Fibroblast of lung (primary cell): ENCODE results near the gene ALG12. TPM values are rescaled to one million over a fixed set of nuclear protein-coding genes. Genes with fewer than 3 reads are reported as not detected.

Experiments
- DNase-seq, 2 donors: peaks; one replicate each; pipeline versions ENCODE4 v3.0.0 to v3.0.0-alpha.2; 2010; ENCODE audit warnings: low read depth in 2 of 2
- H2AFZ ChIP-seq: 2 replicates; pipeline ENCODE4 v1.5.1; 2012; ENCODE audit warnings: low read length, control low read depth, inconsistent platforms
- H3K27ac ChIP-seq: 2 replicates; pipeline ENCODE4 v1.5.1; 2011; ENCODE audit warnings: low read length, control low read depth; ENCODE audit not compliant: insufficient read depth
- H3K27me3 ChIP-seq: 2 replicates; pipeline ENCODE4 v1.5.1; 2011; ENCODE audit warnings: mild to moderate bottlenecking, low read length; ENCODE audit not compliant: control insufficient read depth, insufficient read depth
- H3K36me3 ChIP-seq: 2 replicates; pipeline ENCODE4 v1.5.1; 2011; ENCODE audit warnings: low read length; ENCODE audit not compliant: control insufficient read depth, insufficient read depth
- H3K4me1 ChIP-seq: 2 replicates; pipeline ENCODE4 v1.5.1; 2011; ENCODE audit warnings: low read length; ENCODE audit not compliant: control insufficient read depth, insufficient read depth; ENCODE audit errors: extremely low read depth
- H3K4me2 ChIP-seq: 2 replicates; pipeline ENCODE4 v1.5.1; 2011; ENCODE audit warnings: low read length, control low read depth; ENCODE audit not compliant: insufficient read depth; ENCODE audit errors: extremely low read depth
- H3K4me3 ChIP-seq, 4 experiments: fragments of 200-600 bp in 1 of 4; sonication (generic) in 1 of 4; replicated peaks in 1 of 4; 2 replicates each; pipeline ENCODE4 v1.5.1; 2011 to 2016; ENCODE audit warnings: low read length in 4 of 4, low read depth in 3 of 4, mild to moderate bottlenecking in 3 of 4, control low read depth in 2 of 4, inconsistent platforms in 1 of 4, mixed read lengths in 1 of 4; ENCODE audit not compliant: insufficient read depth in 1 of 4; ENCODE audit errors: control extremely low read depth in 1 of 4
- H3K79me2 ChIP-seq: 2 replicates; pipeline ENCODE4 v1.5.1; 2012; ENCODE audit warnings: mild to moderate bottlenecking, low read length, inconsistent platforms; ENCODE audit not compliant: control insufficient read depth, insufficient read depth
- H3K9ac ChIP-seq: 2 replicates; pipeline ENCODE4 v1.5.1; 2011; ENCODE audit warnings: mild to moderate bottlenecking, low read length, control low read depth; ENCODE audit not compliant: insufficient read depth
- H3K9me3 ChIP-seq: 2 replicates; pipeline ENCODE4 v1.5.1; 2012; ENCODE audit warnings: low read depth, low read length; ENCODE audit not compliant: control insufficient read depth, insufficient read depth
- H4K20me1 ChIP-seq: 2 replicates; pipeline ENCODE4 v1.5.1; 2011; ENCODE audit warnings: low read length; ENCODE audit not compliant: control insufficient read depth, insufficient read depth; ENCODE audit errors: extremely low read depth
- EZH2 ChIP-seq: IDR thresholded peaks from 2 replicates; pipeline ENCODE4 v1.5.1; 2012; ENCODE audit warnings: low read length, control low read depth, mild to moderate bottlenecking; ENCODE audit errors: missing control alignments
- polyA plus RNA-seq, 2 donors: library from polyadenylated mRNA; depleted of rRNA in 1 of 2; stranded (reverse) in 1 of 2; unstranded in 1 of 2; fragments of >200 nt; gene quantifications; 2 replicates each; pipeline ENCODE4 v1.2.1, GENCODE V29; 2011 to 2012; ENCODE audit warnings: missing spikeins in 1 of 2
- total RNA-seq: library from RNA; depleted of rRNA; stranded (reverse); fragments of >200 nt; gene quantifications from 2 replicates; pipeline ENCODE4 v1.2.1, GENCODE V29; 2014
- TF ChIP-seq, protein P1 (sequence below), 2 donors: IDR thresholded peaks in 1 of 2; conservative IDR thresholded peaks in 1 of 2; 1 replicate in 1 of 2; 2 replicates in 1 of 2; pipeline ENCODE4 v1.5.1; 2011 to 2012; ENCODE audit warnings: low read length in 2 of 2, control low read depth in 1 of 2, inconsistent platforms in 1 of 2, low read depth in 1 of 2, mild to moderate bottlenecking in 1 of 2

ALG12 gene
- total and polyA plus RNA-seq, 2 donors (not counting 1 experiment from before 2014, with no cell fraction given), result 9.6 to 19.0 TPM

DNA sequence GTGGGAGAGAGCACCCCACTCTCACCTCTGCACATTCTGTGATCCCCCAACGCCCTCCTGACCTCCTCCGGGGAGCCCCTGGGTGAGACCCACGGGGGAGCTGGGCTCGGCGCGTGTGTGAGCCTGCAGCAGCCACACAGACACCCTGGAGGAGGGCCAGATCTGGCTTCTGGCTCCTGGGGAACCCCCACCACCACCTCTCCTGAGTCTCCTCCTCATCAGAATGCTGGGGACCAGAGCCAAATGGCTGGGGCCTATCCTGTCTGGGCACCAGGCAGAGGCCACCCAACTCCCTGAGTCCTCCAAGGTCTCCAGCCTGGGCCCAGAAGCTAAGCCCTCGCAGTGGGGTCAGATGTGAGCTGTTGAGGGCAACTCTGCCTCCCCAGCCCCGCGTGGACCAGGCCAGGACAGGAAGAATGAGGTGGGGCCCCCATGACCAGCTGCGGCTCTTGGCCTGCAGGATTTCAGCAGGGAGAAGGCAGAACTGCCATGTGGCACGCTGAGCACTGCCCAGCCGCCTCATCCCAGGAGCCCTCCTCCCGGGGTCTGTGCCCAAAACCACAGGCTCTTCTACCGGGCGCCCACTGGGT, 36.8 kb upstream of the ALG12 start:
- no peak for DNase-seq
- H3K9ac ChIP-seq, result no peak overlapping the region
- H4K20me1 ChIP-seq, result no peaks in the 10 kb centered on the region
- H3K4me1 ChIP-seq, result peaks cover 19% of the 10 kb centered on the region
- H3K4me3 ChIP-seq, result no peak overlapping the region
- no peak overlapping the region for H3K4me2 ChIP-seq
- H3K27ac ChIP-seq, result no peak overlapping the region
- no peaks in the 10 kb centered on the region for H3K27me3 ChIP-seq
- TF ChIP-seq, protein P1, sequence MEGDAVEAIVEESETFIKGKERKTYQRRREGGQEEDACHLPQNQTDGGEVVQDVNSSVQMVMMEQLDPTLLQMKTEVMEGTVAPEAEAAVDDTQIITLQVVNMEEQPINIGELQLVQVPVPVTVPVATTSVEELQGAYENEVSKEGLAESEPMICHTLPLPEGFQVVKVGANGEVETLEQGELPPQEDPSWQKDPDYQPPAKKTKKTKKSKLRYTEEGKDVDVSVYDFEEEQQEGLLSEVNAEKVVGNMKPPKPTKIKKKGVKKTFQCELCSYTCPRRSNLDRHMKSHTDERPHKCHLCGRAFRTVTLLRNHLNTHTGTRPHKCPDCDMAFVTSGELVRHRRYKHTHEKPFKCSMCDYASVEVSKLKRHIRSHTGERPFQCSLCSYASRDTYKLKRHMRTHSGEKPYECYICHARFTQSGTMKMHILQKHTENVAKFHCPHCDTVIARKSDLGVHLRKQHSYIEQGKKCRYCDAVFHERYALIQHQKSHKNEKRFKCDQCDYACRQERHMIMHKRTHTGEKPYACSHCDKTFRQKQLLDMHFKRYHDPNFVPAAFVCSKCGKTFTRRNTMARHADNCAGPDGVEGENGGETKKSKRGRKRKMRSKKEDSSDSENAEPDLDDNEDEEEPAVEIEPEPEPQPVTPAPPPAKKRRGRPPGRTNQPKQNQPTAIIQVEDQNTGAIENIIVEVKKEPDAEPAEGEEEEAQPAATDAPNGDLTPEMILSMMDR (conservative IDR thresholded peaks at IDR 0.05 in 1 of 2, IDR thresholded peaks at IDR 0.05 in 1 of 2; ENCODE audit: low read depth in 1 of 2, low read length in 2 of 2), result no peak
- no peak for TF ChIP-seq EZH2
- H3K9me3 ChIP-seq, result no peaks in the 10 kb centered on the region
- H2AFZ ChIP-seq, result no peak overlapping the region
- H3K79me2 ChIP-seq, result no peaks in the 10 kb centered on the region
- no peaks in the 10 kb centered on the region for H3K36me3 ChIP-seq

DNA sequence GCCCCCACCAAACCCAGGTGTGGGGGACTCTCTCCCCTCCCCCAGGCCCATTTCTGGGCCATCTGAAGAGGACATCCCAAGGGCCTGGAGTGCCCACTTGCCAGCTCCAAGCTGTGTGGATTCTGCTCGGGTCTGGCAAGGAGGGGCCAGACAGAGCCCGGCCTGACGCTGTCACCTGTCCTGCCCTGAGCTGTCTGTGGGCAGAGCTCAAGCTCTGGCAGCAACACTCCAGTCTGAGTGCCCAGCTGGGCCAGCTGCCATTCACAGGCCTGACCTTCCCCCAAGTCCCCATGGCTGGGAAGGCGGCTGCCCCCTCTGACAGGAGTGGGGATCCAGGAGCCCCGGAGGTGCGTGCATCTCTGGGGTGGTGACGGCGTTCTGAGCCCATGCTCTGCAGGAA, 36.1 kb upstream of the ALG12 start:
- DNase-seq, result no peak
- Histone ChIP-seq H3K79me2 (no peaks in the 10 kb centered on the region), H3K9me3 (no peaks in the 10 kb centered on the region), H3K27ac (no peak overlapping the region), H4K20me1 (no peaks in the 10 kb centered on the region), H3K9ac (no peak overlapping the region), H3K4me1 (peaks cover 14% of the 10 kb centered on the region), H2AFZ (no peak overlapping the region), H3K4me2 (no peak overlapping the region), H3K36me3 (no peaks in the 10 kb centered on the region), H3K27me3 (no peaks in the 10 kb centered on the region), H3K4me3 (no peak overlapping the region)
- no peak for TF ChIP-seq EZH2
- TF ChIP-seq, protein P1 (conservative IDR thresholded peaks at IDR 0.05 in 1 of 2, IDR thresholded peaks at IDR 0.05 in 1 of 2; ENCODE audit: low read depth in 1 of 2, low read length in 2 of 2), result no peak

DNA sequence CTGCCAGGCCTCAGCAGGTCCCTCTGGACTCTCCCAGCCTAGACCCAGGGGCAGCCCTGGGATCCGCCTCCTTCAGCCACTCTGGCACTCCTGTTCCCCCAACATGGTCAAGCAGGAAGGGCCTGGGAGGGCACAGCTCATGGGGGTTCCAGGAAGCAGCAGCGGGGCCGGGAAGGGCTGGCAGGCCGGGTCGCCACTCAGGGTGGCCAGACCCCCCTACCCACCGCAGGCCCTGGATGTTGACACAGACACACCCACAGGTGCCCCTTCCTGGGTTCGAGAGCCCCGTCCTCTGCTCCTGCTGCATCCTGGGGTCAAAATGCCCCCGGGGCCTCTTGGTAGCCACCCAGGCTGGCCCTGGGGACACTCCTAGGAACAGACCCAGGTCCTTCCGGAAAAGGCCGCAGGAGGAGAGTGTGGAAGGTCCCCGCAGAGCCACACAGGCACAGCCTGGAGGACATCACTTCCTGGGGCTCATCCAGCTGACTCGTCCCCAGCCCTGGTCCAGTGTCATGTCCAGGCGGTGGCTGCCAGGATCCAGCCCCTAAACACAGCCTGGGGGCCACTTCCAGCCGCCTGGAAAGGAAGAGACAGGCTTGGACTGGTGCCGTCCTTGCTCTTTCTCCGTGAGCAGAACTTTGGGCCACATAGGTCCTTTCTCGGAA, 35.6 kb upstream of the ALG12 start:
- no peak overlapping the region for H3K4me2 ChIP-seq
- no peak overlapping the region for H3K4me3 ChIP-seq
- no peaks in the 10 kb centered on the region for H3K27me3 ChIP-seq
- H3K79me2 ChIP-seq, result no peaks in the 10 kb centered on the region
- no peak overlapping the region for H3K27ac ChIP-seq
- H3K9me3 ChIP-seq, result no peaks in the 10 kb centered on the region
- TF ChIP-seq EZH2, result no peak
- TF ChIP-seq, protein P1 (conservative IDR thresholded peaks at IDR 0.05 in 1 of 2, IDR thresholded peaks at IDR 0.05 in 1 of 2; ENCODE audit: low read depth in 1 of 2, low read length in 2 of 2), result no peak
- DNase-seq, result no peak
- peaks cover 14% of the 10 kb centered on the region for H3K4me1 ChIP-seq
- H3K9ac ChIP-seq, result no peak overlapping the region
- H3K36me3 ChIP-seq, result no peaks in the 10 kb centered on the region
- H4K20me1 ChIP-seq, result no peaks in the 10 kb centered on the region
- H2AFZ ChIP-seq, result no peak overlapping the region
